Measurements from ENCODE around the gene DYTN.

The DYTN gene

GRCh38 chr2:206611736-206612135, 106.5 kb downstream of the DYTN start:
- DNase-seq, result no peak

GRCh38 chr2:206611191-206611590, 107.0 kb downstream of the DYTN start:
- no peak for DNase-seq

- DNase-seq, result no peak
Measured at GRCh38 chr2:206610451-206610850, 107.7 kb downstream of the DYTN start.

- DNase-seq, result no peak
Measured at GRCh38 chr2:206603243-206603642, 115.0 kb downstream of the DYTN start.

Measured in suppressor macrophage treated with lipopolysaccharide for 4 hours (primary cell).